NCI-H2227 (cell line): ENCODE measurements around the gene VTI1B.
A peak's percentile ranks its signal among the peaks of the same experiment; 100 is the strongest.

ENCODE experiments used
- DNase-seq: peaks from one replicate; lab custom pipeline; 2025; ENCODE audit not compliant: unreplicated experiment; lab: John Stamatoyannopoulos, UW

The VTI1B gene

DNA sequence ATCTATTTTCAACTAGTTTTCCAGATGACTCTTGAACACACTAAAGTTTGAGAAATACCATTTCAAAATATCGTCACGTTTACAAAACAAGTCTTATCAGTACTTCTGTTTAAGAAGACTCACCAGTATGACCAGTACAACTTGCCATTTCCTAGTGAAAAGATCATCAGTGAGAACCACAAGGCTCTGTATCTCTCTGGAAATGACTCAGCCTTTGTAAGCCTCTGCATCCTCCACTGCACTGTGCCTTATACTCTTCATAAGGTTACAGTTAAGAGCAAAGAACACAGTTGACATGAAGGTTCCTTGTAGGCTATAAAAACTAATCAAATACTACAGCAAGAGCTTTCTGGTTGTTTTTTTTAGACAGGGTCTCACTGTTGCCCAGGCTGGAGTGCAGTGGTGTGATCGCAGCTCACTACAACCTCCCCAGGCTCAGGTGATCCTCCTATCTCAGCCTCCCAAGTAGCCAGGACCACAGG, 5.7 kb upstream of the VTI1B start:
- no peak for DNase-seq

DNA sequence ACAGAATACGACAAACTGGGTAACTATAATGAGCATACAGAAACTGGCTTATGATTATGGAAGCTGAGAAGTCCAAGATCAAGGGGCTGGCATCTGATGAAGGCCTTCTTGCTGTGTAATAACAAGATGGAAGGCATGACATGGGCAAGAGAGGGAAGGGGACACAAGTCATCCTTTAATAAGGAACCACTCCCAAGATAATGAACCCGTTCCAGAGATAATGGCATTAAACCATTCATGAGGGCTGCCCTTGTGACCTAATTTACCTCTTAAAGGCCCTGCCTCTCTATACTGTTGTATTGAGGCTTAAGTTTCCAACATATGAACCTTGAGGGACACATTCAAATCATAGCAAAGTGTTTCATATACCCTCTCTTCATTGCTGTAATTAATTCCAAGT, 4.6 kb upstream of the VTI1B start:
- DNase-seq, result no peak

DNA sequence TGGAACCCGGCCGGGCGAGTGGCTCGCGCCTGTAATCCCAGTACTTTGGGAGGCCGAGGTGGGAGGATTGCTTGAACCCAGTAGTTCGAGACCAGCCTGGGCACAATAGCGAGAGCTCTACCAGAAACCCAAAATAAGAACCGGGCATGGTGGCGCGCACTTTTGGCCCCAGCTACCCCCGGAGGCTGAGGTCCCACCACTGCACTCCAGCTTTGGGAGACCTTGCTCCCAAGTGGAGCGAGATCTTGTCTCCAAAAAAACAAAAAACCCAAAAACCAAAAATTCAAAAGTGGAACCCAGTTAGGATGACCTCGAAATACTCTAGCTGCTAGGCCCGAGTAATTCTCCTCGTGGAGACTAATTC, 769 bp upstream of the VTI1B start:
- no peak for DNase-seq

DNA sequence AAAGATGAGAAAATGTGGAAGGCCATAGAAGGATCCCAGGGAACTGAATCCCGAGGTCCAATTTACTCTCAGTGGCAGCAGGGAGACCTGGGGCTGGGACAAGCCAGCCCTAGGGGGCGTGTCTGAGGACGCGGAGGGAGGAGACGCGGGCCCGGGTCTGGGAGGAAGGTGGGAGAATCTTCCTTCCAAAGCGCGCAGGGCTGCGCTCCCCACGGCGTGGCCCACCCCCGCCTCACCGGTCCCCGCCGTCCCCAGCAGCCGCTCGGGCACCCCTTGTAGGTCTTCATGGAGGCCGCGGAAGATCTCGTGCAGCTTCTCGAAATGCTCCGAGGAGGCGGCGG, 323 bp downstream of the VTI1B start:
- DNase-seq, result peak; percentile 84

DNA sequence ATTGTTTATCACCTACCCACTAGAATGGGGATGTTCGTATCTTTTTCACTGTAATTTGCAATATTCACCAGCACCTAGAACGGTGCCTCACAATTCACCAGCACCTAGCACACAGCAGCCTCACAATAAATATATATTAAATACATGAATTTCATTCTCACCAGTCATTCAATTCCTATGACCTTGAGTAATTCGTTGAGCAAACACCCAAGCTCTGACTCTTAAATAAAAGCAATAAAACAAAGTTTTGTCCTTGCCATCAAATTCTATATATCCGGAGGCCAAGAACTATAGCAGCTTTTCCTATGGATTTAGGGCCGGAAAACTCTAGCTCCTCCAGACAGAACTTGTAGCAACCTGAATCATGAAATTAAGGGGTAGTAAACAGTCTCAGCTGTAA, 981 bp downstream of the VTI1B start:
- no peak for DNase-seq

DNA sequence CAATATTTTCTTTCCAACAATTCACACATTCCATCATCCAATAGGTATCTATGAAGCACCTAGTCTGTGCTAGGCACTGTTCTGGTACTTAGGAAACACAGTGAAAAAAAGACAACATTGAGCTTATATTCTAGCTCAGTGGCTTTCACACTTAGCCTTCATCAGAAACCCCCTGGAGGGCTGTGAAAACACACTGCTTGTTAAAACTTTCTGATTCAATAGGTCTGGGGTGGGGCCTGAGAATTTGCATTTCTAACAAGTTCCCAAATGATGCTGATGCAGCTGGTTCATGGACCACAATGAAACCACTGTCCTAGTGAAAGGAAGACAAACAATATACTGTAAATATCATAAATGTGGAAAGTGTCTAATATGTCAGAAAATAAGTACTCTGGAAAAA, 5.9 kb downstream of the VTI1B start:
- no peak for DNase-seq

DNA sequence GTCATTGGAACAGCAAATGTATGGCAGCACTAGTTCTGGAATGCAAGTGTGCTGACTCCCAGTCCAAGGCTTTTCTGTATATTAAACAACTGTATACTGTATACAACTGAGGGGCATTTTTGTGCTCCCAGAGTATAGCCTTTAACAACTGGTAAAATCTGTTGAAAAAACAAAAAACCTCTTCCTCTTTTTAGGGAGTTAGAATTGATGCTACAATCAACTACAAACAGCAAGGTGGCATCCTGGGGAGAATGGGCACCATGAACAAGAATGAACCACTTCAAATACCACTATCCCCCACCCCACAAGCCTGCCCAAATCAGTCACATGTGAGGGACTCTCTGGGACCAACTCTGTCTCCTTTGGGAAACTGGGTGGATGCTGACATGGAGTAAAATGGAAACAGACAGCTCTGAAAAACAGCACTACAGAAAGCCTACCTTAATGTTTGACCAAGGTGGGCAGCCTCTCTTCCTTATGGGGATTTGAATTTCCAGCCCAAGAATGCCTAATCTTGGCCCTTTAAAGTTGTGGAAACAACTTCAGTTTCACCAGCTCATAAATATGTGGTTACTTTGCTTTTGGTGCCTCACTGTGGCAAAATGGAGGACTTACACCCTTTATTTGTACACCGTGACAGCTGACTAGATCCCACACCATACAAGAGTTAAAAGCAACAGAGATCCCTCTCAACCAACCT, 7.5 kb downstream of the VTI1B start:
- DNase-seq, result peak; percentile 40

DNA sequence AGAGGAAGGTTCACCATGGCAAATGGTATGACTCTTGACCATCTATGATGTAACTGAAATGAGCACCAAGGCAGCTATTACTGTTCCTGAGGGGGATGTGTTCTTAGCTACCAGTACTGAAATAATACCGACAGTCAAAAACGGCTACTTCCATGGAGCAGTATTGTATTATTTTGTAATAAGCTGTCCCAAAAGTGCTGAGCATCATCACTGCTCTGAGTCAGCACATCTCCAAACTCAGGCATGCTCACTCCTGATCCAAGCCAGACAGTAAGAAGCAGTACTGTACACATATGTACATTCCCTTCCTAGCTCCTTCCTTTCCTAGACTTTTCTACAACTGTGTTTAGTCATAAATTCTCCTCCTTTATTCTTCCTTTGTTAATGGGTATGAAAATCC, 8.6 kb downstream of the VTI1B start:
- no peak for DNase-seq

DNA sequence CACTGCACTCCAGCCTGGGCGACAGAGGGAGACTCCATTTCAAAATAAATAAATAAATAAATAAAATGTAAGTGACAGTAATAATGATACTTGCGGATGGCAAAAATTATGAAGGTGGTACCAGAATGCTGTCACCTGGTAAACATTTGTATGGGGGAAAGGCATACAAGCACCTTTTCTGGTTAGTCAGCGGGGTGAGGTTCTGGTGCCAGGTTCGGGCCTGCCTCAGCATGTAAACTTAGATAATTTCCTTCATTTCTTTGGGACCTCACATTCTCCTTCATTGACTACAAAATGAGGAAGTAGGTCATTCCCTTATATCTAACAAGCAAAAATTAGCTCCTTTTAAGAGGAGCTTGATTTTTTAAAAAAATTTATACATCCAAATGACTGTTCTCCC, 10.8 kb downstream of the VTI1B start:
- DNase-seq, result no peak

DNA sequence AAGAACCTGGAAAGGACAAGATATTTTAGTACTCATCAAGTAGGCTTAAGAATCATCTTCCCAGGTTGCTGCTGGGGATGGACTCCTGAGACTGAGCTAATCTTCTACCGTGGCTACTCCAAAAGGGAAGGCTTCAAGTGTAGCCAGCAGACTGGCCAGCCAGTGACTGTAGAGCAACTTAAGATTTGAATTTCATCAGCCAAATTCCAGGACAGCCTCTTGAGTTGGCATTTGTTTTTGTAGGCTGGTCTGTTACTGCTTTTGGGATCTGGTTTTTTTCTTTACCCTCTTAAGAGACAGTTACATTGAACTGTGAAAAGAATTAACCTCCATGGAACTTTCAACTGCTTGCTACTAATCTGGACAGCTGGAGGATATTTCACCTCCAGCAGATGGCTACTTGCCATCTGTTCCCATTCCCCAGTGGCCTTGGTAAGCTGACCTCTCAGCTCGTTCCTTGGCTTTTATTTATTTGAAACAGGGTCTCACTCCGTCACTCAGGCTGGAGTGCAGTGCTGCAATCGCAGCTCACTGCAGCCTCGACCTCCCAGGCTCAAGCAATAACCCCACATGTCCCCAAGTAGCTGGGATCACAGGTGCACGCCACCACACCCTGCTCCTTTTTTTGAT, 20.7 kb downstream of the VTI1B start:
- no peak for DNase-seq

DNA sequence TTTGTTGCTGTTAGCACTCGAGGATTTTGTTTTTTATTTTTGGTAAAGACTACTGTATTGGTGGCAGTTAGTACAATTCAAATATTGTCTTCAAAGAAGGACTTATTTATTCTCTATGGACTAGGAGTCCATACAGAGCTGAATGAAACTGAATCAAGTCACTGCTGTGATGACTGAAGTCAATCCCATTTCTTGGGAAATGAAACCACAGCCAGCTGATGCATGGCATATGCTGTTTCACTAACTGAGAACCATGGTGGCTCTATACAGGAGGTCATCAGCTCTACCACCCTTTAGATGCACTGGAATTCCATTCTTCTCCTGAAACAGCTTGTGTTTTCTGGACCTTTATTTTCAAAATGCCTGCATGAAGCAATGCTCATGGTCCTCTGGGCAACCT, 22.2 kb downstream of the VTI1B start:
- DNase-seq, result no peak

DNA sequence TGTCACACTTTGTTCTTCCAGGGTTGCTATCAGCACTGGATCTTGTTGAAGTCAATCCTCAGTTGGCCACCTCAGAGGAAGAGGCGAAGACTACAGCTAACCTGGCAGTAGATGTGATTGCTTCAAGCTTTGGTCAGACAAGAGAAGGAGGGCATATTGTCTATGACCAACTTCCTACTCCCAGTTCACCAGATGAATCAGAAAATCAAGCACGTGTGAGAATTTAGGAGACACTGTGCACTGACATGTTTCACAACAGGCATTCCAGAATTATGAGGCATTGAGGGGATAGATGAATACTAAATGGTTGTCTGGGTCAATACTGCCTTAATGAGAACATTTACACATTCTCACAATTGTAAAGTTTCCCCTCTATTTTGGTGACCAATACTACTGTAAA, 23.7 kb downstream of the VTI1B start:
- DNase-seq, result no peak

DNA sequence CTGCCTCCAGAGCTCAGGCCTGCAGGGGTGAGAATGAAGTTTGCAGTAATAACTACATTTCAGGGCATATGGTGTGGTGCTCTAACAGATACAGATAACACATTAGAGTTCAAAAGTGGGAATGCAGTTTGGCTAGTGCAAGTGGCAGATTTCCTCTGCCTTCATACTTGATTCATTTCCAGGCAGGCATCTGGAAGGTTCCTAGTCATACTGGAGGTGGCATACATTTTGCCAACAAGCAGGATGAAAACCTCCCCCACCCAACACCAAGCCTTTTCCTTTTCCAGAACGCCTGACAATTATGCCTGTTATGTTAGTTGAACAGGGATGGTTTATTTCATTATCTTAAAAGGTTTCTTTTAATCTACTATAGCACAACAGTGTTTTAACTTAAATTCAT, 24.3 kb downstream of the VTI1B start:
- DNase-seq, result no peak

DNA sequence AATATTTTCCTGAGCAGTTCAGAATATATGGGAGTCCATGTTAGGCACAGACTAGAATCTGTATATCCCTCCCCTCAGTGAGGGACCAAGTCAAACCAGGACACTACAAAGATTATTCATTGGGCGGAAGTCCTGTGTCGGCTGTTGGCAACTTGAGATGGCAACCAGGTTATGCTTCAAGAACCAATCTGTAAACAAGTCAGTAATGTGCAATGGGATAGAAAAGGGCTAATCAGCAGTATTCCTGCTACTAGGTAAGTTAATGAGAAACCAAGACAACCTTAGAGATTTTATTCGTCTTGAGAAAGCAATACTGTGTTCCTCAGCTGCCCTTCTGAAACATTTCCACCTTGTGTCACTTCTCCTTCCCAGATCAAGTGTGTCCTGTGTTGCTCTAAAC, 28.3 kb downstream of the VTI1B start:
- DNase-seq, result no peak

DNA sequence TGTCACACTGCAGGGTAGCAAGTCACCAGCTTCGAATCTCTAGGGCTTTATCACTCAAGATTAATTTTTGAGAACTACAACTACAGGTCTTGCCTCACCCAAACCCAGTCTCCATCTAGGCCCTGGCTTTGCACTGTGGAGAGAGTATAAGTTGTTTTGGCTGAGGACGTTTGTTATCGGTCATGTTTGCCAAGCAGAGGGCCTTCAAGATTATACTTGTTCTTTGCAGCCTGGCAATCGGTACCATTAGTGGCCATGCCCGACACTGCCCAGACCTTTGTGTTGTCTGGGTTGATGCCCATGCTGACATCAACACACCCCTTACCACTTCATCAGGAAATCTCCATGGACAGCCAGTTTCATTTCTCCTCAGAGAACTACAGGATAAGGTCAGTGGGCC, 29.0 kb downstream of the VTI1B start:
- DNase-seq, result no peak

DNA sequence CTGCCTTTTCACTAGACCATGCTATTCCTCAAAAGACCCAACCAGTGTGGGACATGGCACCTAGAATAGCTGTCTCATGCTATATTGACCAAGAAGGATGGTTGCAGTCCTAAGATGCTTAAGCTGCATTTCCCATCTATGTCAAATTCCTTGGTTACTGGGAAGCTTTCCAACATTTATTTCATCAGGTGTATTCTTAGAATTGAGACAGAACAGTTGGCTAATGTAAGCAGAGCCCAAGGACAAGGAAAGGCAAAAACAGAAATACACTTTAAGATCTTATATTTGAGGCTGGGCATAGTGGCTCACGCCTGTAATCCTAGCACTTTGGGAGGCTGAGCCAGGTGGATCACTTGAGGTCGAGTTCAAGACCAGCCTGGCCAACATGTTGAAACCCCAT, 30.0 kb downstream of the VTI1B start:
- DNase-seq, result no peak

DNA sequence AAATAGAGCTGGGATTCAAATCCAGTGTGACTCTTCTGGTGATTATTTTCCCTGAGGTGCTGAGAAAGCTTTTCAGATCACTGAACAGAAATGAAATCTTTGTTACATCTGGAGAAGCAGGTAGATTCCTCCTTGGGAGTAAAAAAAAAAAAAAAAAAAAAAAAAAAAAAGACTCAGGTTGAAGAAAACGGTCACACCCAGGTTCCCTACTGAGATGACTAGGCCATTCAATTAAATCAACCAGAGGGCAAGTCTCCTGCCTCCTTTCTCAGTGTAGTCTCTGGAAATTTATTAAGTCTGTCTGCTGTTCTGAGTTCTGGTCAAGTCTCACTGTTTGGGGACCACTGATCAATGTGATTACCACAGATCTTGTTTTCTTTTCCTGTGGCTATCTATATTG, 30.7 kb downstream of the VTI1B start:
- no peak for DNase-seq

DNA sequence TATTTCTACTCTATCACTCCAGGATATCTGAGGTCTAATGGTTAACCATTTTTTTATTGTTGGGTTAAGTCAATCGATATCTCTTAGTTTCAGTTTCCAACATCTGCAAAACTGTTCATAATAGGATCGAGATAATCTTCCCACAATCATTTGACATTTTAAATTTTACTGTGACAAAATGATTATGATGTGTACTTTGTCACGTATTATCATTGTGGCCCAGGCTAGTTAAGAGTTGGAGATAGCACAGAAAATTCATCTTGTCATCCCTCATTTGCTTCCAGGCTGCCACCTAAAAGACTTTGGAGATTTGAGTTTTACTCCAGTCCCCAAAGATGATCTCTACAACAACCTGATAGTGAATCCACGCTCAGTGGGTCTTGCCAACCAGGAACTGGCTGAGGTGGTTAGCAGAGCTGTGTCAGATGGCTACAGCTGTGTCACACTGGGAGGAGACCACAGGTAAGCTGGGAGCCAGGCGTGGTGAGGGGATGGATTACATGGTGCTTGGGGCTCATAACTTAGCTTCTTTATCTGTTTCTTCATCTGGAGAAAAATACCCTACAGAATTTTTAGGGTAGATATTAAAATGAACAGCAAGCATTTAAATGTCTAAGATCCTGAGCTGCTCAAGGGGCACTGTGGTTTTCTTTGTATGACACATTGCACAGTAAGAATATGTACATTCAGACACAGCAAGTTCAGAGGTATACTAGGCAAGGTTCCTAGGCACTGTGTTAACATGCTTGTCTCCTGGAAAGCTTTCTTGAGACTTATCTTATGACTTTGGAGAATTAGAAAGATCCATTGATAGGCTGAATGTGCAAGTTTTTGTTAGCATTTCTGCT, 32.3 kb downstream of the VTI1B start:
- no peak for DNase-seq

DNA sequence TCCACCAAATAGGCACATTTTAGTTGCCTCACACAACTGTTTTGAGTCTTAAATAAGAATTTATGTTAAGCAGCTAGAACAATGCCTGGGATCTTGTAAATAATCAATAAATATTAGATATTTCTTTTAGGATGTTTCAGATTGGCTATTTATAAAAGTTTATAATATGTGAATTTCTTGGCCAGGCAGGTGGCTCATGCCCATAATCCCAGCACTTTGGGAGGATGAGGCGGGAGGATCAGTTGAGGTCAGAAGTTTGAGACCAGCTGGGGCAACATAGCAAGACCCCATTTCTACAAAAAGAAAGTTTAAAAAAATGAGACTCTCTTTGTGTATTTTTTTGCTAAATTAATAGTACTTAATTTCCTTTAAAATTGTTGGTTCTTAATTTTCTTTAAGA, 33.0 kb downstream of the VTI1B start:
- DNase-seq, result no peak

DNA sequence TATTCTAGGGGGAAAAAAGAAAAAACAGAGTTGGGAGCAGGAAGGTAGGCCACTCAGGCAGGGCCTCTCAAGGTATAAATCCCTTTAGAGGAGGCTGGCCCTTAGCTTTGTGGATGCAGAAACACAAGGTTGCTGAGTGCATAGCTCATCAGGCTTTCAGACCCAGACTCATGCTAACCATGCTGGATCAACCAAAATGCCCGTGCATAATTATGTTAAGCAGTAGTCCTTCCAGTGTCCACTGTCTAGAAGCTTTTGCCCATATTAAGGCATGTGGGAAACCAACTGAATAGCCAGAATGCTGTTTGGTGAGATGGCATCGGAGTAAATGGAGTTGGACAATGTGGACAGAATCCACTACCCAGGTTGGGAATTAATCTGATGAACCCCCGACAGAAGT, 35.8 kb downstream of the VTI1B start:
- DNase-seq, result no peak

DNA sequence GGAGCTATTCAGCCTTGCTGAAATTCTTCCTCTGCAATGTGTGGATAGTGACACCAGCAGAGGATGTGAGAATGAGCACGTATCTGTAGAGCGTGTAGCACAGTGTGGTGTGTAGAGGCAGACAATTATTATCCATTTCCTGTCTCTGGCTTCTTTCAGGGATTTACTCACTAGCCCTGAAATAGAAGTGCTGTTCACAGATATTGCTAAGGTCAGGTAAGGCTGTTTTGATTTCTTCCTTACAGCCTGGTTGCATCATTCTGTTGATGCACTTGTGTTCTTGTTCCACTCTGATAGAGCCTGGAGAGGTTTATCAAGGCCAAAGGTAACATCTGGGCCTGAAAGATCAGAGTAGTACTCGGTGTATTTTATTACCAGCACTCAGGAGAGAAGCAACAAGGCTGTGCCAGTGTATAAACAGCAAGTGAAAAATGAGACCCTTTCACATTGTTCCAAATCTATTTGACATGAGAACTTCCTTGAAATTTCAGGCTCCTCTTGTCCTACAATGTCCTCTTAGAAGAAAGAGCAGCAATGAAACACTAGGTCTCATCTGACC, 38.0 kb downstream of the VTI1B start:
- no peak for DNase-seq
